T-helper 9 cell (primary cell): ENCODE measurements around the gene HOXA13.

ENCODE experiments used
- DNase-seq: peaks from one replicate; pipeline ENCODE4 v3.0.0-alpha.2; 2020

The HOXA13 gene

DNA sequence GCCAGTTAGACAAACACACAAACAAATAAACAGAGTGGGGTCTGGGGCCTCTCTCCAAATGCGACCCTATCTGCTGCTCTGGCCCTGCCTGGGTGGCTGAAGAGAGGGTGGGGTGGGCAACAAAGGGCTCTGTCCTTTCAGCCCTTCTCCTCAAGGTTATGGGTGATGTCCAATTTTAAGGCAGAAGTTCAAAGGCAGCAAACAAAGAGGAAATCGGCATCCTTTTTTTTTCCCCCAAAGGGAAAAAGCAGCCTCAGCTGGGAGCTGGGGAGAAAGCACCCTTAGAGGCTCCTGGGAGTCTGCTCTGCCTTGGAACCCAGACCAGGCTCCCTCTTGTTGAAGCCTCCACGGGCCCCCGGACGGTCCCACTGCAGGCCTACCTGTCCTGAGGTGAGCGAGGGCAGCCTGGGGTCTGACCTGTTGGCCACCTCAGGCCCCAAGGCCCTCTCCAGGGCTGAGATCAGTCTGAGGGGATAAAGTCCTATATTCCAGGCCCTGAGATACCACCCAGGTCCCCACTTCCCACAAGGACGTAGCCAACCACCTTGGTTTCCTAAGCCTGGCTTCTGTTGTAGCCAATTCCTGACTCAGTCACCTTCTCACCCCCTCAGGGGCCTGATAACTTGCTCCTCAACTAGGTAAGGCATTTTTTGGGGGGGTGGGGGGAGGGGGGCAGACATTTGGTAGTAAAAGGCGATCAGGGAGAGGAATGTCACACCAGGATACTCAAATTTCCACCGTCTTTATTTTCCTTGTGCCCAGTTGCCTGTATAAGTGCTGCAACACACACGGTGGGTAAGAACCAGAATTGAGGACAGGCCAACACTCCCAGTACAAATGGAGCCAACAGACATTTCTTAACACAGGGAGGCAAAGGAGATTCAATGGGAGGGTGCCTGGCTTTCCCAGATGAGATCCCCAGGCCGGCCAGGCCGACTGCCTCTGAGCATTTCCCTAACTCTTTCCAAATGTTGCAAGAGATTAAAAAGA lies 19.2 kb downstream of the HOXA13 start:
- DNase-seq: no peak

GRCh38 chr7:27179503-27180430 lies 20.1 kb downstream of the HOXA13 start:
- DNase-seq: peak; percentile 58

- DNase-seq: no peak
These were observed 20.9 kb downstream of the HOXA13 start for GRCh38 chr7:27179030-27179429.

GRCh38 chr7:27178366-27178765 lies 21.5 kb downstream of the HOXA13 start:
- no peak for DNase-seq

DNA sequence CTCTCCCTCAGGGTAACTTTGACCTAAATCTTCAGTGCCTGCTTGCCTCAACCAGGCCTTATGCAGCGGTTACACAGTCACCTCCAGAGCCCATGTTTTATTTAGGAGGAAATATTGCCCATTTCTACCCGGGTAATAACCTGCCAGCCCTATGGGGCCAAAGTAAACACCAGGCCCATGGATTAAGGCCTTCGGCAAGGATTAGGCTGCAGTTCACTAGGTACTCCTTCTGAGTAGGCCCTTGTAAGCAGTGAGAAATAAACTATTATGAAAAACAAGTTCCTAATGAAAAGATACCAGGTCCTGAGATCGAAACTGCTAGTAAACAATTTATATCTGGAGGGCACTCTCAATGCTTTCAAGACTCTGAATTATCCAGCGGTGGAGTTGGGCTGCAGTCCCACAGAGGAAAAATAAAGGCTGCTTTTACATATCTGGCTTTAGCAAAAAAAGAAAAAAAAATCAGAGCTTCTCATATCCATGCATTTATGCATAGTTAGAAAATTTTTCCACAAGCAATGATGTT lies 22.0 kb downstream of the HOXA13 start:
- no peak for DNase-seq

DNA sequence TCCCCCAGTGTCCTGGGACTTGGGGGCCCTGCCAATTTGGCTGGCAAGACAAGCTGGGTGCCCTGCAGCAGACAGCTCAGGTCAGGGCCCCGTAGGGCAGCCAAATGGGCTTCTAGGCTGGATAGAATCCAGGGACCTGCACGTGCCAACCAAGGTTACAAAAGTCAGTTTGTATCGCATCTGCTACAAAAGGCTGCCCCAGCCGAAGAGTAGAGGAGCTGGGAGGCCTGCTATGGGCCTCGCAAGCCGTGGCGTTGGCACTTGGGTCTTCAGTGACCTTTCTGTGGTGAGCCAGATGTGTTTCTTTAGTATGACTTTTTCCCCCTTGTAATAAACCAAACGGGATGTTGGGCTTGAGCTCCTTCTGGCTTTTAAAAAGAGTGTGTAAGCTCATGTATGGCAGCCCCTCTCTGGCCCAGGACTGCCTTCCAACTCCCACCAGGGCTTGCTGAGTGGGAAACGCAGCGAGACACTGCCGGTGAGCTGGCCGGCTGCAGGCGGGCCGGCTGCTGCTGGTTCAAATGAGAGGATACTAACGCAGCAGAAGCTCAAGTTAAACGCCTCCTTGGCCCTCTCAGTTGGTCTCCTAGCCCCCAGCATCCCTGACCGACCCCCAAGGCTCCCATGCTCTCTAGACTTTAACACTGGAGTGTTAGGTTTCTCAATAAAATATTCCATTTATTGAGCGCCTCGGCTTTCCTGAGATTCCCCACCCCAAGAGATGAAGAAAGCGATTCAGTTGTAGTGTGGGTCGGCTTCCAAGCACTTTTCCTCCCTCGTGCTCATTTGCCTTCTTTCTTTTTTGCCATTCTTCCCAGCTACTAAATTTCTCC lies 22.7 kb downstream of the HOXA13 start:
- no peak for DNase-seq

GRCh38 chr7:27176524-27176845 lies 23.4 kb downstream of the HOXA13 start:
- DNase-seq: no peak

DNA sequence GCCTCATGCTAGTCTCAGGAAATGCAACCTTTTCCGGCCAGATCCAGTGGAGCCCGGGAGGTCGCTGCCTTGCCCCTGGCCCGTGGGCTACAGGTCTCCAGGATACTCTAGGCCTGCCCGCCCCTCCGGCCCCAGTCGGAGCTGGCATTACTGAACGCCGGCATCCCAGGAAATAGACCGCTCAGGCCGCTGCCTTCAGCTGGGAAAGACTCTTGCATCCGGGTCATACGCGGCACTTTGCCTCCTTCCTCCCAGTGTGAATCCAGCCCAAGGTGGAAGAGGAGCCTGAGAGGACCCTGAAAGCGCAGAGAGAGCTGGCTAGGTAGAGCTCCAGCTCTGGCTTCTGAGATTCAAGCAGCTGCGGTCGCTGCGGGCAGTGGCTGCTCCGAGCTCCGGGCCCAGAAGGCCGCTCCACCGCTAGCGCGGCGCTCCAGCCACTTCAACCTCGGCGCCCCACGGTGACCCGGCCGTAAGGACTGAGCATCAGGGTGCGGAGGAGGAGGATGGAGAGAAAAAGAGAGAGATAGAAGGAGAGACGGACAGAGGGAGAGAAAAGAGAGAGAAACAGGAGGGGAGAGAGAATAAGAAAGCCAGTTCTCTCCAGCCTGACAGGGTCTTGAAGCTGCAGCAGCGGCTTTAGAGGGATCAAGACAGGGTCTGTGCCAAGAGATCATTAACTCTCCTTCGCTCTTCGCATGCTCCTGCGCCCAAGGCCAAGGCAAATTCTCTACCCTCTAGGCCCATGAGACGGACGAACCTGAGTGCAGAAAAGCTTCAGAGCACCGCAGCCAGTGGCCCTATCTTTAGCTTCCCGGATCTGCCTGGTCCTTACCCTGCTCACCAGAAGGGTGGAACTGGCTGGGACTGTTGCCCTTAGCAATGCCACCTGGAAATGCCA lies 24.0 kb downstream of the HOXA13 start:
- DNase-seq: no peak

DNA sequence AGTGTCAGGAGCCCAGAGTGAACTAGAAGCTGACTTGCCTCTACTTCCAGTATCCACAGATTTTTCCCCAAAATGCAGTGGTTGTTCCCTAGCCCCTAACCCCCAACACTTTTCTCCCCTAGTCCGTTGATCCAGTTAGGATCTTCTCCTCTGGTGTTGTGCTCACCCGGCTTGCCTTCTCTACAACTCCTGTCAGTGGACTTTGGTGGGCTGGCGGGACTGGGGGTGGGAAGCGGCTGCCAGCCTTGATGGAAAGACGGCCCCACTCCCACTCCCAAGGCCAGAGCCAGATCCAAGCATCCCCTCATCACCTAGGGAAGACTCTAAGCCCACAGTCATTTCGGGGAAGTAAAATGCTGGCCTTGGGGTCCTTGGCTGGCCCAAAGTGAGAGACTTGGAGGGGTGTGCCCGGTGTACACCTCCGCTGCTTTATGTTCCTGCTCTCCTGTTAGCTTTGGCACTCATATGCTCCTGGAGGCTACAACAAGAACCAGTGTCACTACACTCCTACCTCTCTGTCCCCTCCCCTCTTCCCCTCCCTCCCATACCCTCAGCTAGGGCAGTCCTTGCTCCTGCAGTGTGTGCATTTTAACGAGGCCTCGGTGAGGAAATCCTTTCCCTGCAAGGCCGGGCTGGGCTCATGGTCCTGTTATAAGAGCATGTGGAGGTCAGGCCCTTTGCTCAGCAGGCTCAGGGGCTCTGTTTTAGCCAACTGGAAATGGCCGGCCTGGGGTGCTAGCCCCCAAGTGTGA lies 24.8 kb downstream of the HOXA13 start:
- DNase-seq: no peak

DNA sequence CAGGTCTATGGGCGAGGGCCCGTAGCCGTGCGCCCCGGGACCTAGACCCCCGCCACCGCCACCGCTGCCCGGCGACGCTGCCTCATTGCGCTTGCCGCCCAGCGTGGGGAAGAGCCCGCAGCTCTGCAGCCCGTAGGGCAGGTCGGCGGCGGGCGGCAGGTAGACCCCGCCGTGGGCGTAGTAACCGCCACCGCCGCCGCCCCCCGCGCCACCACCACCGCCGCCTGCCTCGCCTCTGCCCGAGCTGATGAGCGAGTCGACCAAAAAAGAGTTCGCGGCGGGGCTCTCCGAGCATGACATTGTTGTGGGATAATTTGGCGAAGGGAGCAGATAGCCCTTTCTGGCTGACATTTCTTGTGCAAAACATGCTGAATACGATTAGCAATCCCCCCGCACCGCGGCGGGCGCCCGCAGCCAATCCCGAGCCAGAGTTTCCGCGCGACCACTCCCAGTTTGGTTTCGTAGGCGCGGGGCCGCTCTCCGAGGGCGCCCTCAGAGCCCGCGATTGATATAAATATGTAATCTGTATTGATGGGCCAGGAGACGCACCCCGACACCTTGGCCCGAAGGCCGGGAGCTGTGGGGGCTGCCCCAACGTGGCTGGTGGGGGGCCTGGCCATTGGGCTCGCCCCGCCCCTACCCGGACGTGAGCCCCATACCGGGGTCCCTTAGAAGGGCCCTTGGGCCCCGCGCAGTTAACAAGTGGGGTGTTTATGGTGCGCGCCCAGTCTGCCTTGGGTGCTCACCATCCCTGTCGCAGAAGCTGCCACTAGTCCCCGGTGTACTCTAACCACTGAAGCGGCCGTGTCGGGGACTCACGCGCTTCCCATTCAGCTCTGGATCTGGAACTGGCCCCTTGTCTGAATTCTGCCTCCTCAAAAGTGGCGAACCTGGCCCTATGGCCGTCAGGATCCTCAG lies 25.7 kb downstream of the HOXA13 start, which contains the start of gene HOXA10:
Gene HOXA10 (minus strand): TSS at position 365 of the 918 bp plus-strand sequence. CDS start 14 bp downstream, at position 351.
- DNase-seq: no peak

DNA sequence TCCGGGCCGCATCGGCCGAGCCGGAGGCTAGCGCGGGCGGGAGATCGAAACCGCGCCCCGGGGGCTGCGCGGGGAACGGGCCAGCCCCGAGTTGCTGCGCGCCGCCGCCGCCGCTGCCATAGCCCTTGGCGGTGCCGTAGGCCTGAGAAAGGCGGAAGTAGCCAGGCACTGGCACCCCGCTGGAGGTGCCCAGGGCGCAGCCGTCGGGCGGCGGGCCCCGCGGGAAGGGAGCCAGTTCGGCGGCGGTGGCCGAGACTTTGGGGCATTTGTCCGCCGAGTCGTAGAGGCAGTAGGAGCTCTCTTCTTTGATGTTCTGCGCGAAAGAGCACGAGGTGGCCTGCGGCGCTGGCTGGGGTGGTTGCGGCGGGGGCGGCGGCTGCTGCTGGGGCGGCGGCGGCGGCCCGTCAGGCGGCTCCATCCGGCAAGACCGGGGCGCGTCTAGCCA lies 26.4 kb downstream of the HOXA13 start:
- DNase-seq: no peak

DNA sequence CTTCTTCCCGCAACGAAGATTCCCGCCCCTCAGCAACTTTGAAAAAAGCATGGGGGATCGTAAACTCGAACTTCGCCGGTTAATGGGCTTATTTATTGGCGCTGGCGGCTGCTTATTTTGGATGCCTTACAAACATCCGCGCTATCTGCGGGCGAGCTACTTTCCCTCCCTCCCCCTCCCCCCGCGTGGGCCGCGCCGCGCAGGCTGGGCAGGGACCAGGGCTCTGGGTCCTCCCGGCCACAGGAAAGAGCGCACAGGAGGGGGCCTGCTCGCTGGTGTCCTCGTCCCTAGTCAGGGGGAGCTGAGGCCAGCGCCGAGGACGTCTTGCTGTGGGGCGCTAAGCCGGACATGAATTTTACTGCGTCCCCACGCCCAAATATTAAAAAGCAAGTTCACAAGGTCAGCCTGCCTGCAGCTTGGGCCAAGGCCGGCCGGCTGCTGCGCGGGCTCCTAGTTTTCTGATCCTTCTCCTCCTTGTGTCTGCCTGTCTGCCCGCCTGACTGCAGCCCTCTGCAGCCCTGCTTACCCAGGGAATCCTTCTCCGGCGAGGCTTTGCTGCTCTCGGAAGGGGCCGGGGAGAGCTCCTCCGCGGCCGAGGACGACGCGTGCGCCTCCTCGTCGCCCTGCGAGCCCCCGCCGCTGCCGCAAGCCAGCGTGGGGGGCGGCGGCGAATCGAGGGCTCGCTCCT lies 26.9 kb downstream of the HOXA13 start:
- no peak for DNase-seq

GRCh38 chr7:27172315-27172774 lies 27.5 kb downstream of the HOXA13 start:
- DNase-seq: no peak

DNA sequence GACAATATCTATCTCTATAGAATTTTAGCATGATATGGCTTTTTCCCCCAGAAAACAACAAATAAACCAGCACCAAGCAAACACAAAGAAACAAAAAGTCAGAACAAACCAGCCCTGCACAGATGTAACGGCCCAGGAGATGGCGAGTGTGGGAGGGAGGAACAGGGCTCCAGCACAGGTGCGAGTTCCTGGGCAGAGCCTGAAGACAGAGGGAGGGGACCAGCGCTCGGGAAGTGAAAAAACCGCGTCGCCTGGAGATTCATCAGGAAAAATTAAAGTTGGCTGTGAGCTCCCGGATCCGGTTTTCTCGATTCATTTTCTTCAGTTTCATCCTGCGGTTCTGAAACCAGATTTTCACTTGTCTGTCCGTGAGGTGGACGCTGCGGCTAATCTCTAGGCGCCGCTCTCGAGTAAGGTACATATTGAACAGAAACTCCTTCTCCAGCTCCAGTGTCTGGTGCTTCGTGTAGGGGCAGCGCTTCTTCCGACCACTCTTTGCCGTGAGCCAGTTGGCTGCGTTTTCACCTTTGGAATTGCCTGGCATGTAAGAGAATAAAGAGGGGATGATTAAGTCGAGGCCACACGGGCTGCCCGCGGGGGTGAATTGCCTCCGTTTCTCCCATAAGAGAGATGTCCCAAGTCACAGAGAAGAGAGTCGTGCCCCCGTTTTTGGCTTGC lies 28.1 kb downstream of the HOXA13 start:
- DNase-seq: no peak

- no peak for DNase-seq
These were observed 28.6 kb downstream of the HOXA13 start for GRCh38 chr7:27171325-27171636.

GRCh38 chr7:27170426-27171324 lies 29.2 kb downstream of the HOXA13 start:
- DNase-seq: no peak
